T-helper 1 cell treated with Interleukin-12 subunit alpha and Interleukin-12 subunit beta and Interleukin-4 antibody, amounts not matched to agents 30 μg/mL and 1 μg/mL, for 36 hours (primary cell): ENCODE measurements around the gene CCDC50.

Source experiments
- H3K27ac Mint-ChIP-seq: one replicate; pipeline ENCODE4 v1.8.0; 2021; ENCODE audit warnings: mild to moderate bottlenecking, mixed read lengths
- H3K27me3 Mint-ChIP-seq: one replicate; pipeline ENCODE4 v1.8.0; 2021; ENCODE audit warnings: low read depth, mixed read lengths
- H3K36me3 Mint-ChIP-seq: one replicate; pipeline ENCODE4 v1.8.0; 2021; ENCODE audit warnings: low read depth, mixed read lengths
- H3K4me1 Mint-ChIP-seq: one replicate; pipeline ENCODE4 v1.8.0; 2021; ENCODE audit warnings: low read depth, mixed read lengths
- H3K4me3 Mint-ChIP-seq: one replicate; pipeline ENCODE4 v1.8.0; 2021; ENCODE audit warnings: mild to moderate bottlenecking, moderate library complexity, mixed read lengths
- H3K9me3 Mint-ChIP-seq: one replicate; pipeline ENCODE4 v1.8.0; 2021; ENCODE audit warnings: mixed read lengths

CCDC50 gene

GRCh38 chr3:191391861-191392808, 62.9 kb downstream of the CCDC50 start:
- H3K27me3 Mint-ChIP-seq, result no peaks in the 10 kb centered on the region
- no peak overlapping the region for H3K4me3 Mint-ChIP-seq
- no peaks in the 10 kb centered on the region for H3K4me1 Mint-ChIP-seq
- no peaks in the 10 kb centered on the region for H3K9me3 Mint-ChIP-seq
- no peaks in the 10 kb centered on the region for H3K36me3 Mint-ChIP-seq
- no peak overlapping the region for H3K27ac Mint-ChIP-seq

DNA sequence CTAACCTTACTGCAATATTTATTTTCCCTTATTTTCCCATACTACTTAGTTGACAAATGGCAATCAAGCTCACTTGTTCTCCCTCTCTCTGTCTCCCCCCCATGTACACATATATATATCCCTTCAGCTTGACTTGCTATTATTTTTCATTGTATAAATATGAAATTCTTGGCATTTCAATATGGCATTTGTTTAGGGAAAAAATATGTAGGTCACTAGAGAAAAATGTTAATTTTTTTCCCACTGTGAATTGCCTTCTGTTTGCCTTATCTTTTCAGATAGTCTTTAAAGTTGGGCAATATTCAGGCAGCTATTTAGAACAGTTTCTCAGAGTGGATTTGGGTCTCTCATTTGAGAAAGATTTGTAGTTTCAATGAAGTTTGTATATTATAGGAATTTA, 64.0 kb downstream of the CCDC50 start:
- Mint-ChIP-seq H3K27me3 (no peaks in the 10 kb centered on the region), H3K4me3 (no peak overlapping the region), H3K27ac (no peak overlapping the region), H3K4me1 (no peaks in the 10 kb centered on the region), H3K36me3 (no peaks in the 10 kb centered on the region), H3K9me3 (no peaks in the 10 kb centered on the region)

GRCh38 chr3:191397771-191398170, 68.6 kb downstream of the CCDC50 start:
- Mint-ChIP-seq H3K9me3 (no peaks in the 10 kb centered on the region), H3K4me3 (no peak overlapping the region), H3K36me3 (no peaks in the 10 kb centered on the region), H3K4me1 (no peaks in the 10 kb centered on the region), H3K27ac (no peak overlapping the region), H3K27me3 (no peaks in the 10 kb centered on the region)

DNA sequence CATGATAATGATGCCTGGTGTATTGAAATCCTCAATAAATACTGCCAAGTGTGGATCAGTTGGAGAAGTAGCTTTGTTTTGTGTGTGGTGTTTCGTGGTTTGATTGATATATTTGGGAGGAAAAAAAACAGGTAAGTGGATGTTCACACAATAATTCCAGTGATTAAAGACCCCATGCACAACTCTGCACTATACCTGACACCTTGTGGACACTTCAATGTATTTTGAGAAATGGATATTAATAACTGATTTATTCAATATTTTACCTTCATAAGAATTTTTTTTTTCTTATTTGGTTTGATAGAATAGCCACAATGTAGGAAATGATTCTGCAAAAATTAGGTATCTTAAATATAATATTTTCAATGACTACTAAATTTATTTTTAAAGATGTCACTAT, 69.4 kb downstream of the CCDC50 start:
- H3K4me1 Mint-ChIP-seq, result no peaks in the 10 kb centered on the region
- H3K27ac Mint-ChIP-seq, result no peak overlapping the region
- H3K4me3 Mint-ChIP-seq, result no peak overlapping the region
- no peaks in the 10 kb centered on the region for H3K36me3 Mint-ChIP-seq
- H3K27me3 Mint-ChIP-seq, result no peaks in the 10 kb centered on the region
- H3K9me3 Mint-ChIP-seq, result no peaks in the 10 kb centered on the region

DNA sequence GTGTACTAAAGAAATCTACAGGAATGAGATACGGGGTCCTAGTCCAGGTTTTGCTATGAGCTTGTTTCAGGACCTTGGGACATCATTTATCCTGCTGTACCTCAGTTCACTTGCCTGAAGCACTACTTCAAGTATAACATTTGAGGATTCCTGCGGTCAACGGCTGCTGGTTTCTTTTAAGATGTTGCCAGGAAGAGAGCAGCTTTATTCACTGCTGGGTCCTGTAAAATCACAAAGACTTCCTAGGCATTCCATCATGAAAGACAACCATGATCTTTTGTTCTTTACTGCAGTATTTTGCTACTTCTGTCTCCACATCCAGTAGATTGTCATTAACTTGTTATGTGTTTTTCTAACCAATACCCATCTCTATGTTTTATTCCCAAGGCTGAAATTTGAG, 70.7 kb downstream of the CCDC50 start:
- Mint-ChIP-seq H3K4me3 (no peak overlapping the region), H3K9me3 (no peaks in the 10 kb centered on the region), H3K36me3 (no peaks in the 10 kb centered on the region), H3K4me1 (no peaks in the 10 kb centered on the region), H3K27ac (no peak overlapping the region), H3K27me3 (no peaks in the 10 kb centered on the region)

DNA sequence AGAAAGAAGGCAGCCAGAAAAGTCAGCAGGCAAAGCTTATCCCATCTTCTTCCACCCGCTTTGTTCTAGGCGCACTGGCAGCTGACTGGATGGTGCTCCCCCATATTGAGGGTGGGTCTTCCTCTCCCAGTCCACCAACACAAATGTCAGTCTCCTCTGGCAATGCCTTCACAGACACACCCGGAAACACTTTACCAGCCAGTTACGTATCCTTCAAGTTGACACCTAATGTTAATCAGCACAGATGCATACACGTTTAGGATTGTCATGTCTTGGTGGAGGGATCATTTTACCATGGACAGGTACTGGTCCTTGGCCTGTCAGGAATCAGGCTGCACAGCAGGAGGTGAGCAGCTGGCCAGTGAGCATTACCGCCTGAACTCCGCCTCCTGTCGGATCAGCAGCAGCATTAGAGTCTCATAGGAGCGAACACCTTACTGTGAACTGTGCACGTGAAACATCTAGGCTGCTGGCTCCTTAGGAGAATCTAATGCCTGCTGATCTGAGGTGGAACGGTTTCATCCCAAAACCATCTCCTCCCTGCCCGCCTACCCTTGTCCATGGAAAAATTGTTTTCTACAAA, 72.7 kb downstream of the CCDC50 start:
- Mint-ChIP-seq H3K4me1 (no peaks in the 10 kb centered on the region), H3K27me3 (no peaks in the 10 kb centered on the region), H3K36me3 (no peaks in the 10 kb centered on the region), H3K4me3 (no peak overlapping the region), H3K27ac (no peak overlapping the region), H3K9me3 (peaks cover 2% of the 10 kb centered on the region)

DNA sequence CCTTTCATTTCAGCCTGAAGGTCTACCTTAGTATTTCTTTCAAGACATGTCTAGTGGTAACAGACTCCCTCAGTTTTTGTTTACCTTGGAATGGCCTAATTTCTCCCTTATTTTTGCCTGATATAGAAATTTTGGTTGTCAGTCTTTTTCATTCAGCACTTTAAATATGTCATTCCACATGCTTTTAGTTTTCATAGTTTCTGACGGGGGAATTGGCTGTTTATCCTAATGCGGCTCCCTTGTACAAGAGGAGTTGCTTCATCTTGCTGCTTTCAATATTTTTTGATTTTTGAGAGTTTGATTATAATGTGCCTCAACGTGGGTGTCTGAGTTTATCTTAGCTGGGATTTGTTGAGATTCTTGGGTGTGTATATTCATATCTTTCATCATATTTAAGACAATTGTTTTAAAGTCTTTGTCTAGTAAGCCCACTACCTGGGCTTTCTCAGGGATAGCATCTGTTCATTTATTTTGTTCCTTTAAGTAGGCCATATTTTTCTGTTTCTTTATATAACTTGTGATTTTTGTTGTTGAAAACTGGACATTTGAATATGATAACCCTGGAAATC, 80.7 kb downstream of the CCDC50 start:
- no peak overlapping the region for H3K4me3 Mint-ChIP-seq
- H3K36me3 Mint-ChIP-seq, result no peaks in the 10 kb centered on the region
- peaks cover 15% of the 10 kb centered on the region for H3K9me3 Mint-ChIP-seq
- H3K27ac Mint-ChIP-seq, result no peak overlapping the region
- H3K4me1 Mint-ChIP-seq, result no peaks in the 10 kb centered on the region
- H3K27me3 Mint-ChIP-seq, result no peaks in the 10 kb centered on the region

DNA sequence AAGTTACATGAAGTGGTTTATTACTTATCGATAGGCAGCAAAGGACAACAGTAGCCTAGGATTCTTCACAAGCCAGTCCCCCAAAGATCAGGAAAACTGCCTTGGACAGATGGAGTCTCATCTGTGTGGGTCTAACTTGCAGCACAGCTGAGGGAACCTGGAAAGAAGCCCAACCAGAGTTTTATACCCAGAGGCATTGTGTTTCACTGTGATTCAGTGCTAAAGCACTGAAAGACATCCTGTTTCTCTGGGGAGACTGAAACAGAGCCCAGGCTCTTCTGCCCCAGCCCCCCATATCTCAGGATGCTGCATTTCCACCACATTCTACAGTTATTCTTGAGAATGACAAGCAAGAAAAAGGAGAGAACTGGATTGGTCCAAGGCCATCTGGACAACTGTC, 83.6 kb downstream of the CCDC50 start:
- Mint-ChIP-seq H3K4me1 (peaks cover 3% of the 10 kb centered on the region), H3K27me3 (no peaks in the 10 kb centered on the region), H3K27ac (no peak overlapping the region), H3K36me3 (no peaks in the 10 kb centered on the region), H3K4me3 (no peak overlapping the region), H3K9me3 (peaks cover 13% of the 10 kb centered on the region)

- H3K4me1 Mint-ChIP-seq, result peaks cover 3% of the 10 kb centered on the region
- H3K27ac Mint-ChIP-seq, result no peak overlapping the region
- no peak overlapping the region for H3K4me3 Mint-ChIP-seq
- no peaks in the 10 kb centered on the region for H3K36me3 Mint-ChIP-seq
- peaks cover 13% of the 10 kb centered on the region for H3K9me3 Mint-ChIP-seq
- H3K27me3 Mint-ChIP-seq, result no peaks in the 10 kb centered on the region
These were observed 85.1 kb downstream of the CCDC50 start for GRCh38 chr3:191414286-191414685.

- Mint-ChIP-seq H3K36me3 (no peaks in the 10 kb centered on the region), H3K4me1 (peaks cover 3% of the 10 kb centered on the region), H3K9me3 (peaks cover 11% of the 10 kb centered on the region), H3K27me3 (no peaks in the 10 kb centered on the region), H3K27ac (no peak overlapping the region), H3K4me3 (no peak overlapping the region)
These were observed 85.5 kb downstream of the CCDC50 start for GRCh38 chr3:191414732-191415131.

DNA sequence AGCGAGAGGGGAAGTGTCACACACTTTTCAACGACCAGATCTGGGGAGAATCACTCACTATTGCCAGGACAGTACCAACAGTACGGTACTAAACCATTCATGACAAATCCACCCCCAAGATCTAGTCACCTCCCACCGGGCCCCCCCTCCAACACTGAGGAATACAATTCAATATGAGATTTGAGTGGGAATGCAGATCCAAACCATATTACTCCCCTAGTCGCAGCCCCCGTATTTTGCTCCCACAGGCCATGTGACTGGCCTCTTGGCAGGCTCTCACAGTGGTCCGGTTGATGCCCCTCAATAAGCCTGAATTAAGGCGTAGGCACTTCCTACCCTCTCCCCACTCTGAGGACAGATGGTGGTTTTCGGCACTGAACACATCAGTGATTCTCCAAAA, 86.4 kb downstream of the CCDC50 start:
- peaks cover 3% of the 10 kb centered on the region for H3K9me3 Mint-ChIP-seq
- H3K36me3 Mint-ChIP-seq, result no peaks in the 10 kb centered on the region
- no peaks in the 10 kb centered on the region for H3K27me3 Mint-ChIP-seq
- H3K4me1 Mint-ChIP-seq, result peaks cover 3% of the 10 kb centered on the region
- H3K4me3 Mint-ChIP-seq, result no peak overlapping the region
- no peak overlapping the region for H3K27ac Mint-ChIP-seq

DNA sequence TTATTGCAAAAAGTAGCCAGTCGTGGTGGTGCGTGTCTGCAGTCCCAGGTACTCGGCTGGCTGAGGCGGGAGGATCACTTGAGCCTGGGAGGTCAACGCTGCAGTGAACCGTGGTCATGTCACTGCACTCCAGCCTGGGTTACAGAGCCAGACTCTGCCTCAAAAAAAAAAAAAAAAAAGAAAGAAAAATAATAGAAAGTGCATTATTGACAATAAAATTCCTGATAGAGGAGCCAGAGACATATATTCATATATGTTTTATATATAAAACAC, 88.2 kb downstream of the CCDC50 start:
- Mint-ChIP-seq H3K4me3 (no peak overlapping the region), H3K27ac (no peak overlapping the region), H3K36me3 (no peaks in the 10 kb centered on the region), H3K9me3 (no peaks in the 10 kb centered on the region), H3K27me3 (no peaks in the 10 kb centered on the region), H3K4me1 (peaks cover 3% of the 10 kb centered on the region)

DNA sequence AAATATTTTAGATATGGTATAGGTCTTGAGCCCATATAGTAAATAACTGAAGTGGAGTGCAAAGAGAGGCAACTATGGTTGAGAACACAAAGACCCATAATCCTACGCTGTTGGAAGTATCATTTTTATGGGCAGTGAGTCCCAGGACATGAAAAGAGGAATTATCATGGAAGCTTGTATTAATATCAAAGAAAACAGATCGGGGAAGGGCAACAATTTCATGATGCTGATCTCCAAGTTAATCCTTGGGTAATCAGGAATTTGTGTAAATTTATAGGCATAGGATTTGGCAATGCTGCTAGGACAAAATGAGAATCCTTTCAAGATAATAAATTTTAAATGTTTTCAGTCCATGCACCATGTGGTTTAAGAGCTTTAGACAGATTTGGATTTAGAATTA, 91.6 kb downstream of the CCDC50 start:
- Mint-ChIP-seq H3K36me3 (no peaks in the 10 kb centered on the region), H3K27ac (no peak overlapping the region), H3K27me3 (no peaks in the 10 kb centered on the region), H3K4me3 (no peak overlapping the region), H3K4me1 (no peaks in the 10 kb centered on the region), H3K9me3 (no peaks in the 10 kb centered on the region)

- Mint-ChIP-seq H3K36me3 (no peaks in the 10 kb centered on the region), H3K27me3 (no peaks in the 10 kb centered on the region)
These were observed 95.7 kb downstream of the CCDC50 start for GRCh38 chr3:191424881-191425280.

GRCh38 chr3:191425322-191425734, 96.1 kb downstream of the CCDC50 start:
- Mint-ChIP-seq H3K9me3 (no peaks in the 10 kb centered on the region), H3K36me3 (no peaks in the 10 kb centered on the region), H3K27me3 (no peaks in the 10 kb centered on the region), H3K27ac (no peak overlapping the region), H3K4me1 (no peaks in the 10 kb centered on the region), H3K4me3 (no peak overlapping the region)

More at GRCh38 chr3:191424881-191425280, 95.7 kb downstream of the CCDC50 start:
- Mint-ChIP-seq H3K9me3 (no peaks in the 10 kb centered on the region), H3K27ac (no peak overlapping the region), H3K4me3 (no peak overlapping the region), H3K4me1 (no peaks in the 10 kb centered on the region)
